OCI-LY7 (cell line): Measurements from ENCODE around the gene NT5M.

Experiments
- CTCF ChIP-seq: fragments of 200-600 bp; sonication (generic); conservative IDR thresholded peaks from 2 replicates; pipeline ENCODE4 v1.5.1; 2014; ENCODE audit warnings: mild to moderate bottlenecking, antibody characterized with exemption, low read length, moderate library complexity, mixed read lengths
- EZH2phosphoT487 ChIP-seq: fragments of 200-600 bp; sonication (generic); IDR thresholded peaks from 2 replicates; pipeline ENCODE4 v1.6.1; 2018; ENCODE audit warnings: low read depth, borderline replicate concordance, mild to moderate bottlenecking, mixed run types, antibody characterized with exemption, low read length, moderate library complexity, mixed read lengths

GRCh38 chr17:17366941-17367875 lies 64.0 kb downstream of the NT5M start:
- TF ChIP-seq EZH2phosphoT487 (no peak), CTCF (no peak)
